ENCODE results near the gene QPCTL. TPM values are rescaled to one million over a fixed set of nuclear protein-coding genes. Genes with fewer than 3 reads are reported as not detected.

Gene QPCTL
- total and polyA plus RNA-seq, 2 of the 13 experiments (the other 11 are each of a cell fraction or from before 2014, with no cell fraction given), result 16.0 to 19.1 TPM

DNA sequence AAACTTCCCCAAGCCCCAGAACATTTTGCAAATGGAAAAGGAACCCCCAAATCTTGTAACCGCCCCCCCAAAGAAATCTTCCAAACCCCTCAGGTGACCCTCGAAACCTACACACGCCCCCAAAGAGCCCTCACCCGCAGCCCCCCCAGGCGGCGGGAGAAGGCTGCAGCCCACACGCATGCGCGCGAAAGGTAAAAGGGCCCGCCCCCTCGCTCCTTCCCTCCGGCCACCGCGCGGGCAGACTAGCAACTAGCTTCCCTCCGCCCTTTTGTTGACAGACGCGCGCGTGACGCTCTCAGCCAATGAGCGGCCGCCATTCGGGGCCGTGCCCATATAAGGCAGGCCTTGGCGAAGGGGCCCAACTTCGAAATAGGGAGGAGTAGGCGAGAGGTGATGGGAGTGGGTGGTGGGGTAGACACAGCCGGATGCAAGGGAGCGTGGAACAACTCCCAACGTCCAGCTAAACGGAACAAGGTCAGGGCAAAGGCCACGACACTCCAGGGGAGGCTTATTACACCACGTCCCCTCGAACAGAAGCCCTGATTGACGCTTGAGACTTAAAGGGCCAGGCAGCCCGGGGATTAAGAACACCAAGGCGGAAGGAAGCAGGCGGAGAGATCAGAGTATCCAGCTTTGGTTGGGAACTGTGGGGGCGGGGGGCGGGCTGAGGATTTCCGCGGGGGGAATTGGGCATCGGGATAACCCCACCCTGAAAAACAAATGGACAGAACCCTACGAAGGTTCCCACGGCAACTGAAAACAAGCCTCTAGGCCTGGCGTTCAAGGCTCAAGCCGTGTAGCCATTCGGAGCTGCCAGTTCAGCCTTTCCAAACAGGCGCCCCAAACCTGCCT lies 24.9 kb downstream of the QPCTL start (continued):
- TF ChIP-seq, protein P1, sequence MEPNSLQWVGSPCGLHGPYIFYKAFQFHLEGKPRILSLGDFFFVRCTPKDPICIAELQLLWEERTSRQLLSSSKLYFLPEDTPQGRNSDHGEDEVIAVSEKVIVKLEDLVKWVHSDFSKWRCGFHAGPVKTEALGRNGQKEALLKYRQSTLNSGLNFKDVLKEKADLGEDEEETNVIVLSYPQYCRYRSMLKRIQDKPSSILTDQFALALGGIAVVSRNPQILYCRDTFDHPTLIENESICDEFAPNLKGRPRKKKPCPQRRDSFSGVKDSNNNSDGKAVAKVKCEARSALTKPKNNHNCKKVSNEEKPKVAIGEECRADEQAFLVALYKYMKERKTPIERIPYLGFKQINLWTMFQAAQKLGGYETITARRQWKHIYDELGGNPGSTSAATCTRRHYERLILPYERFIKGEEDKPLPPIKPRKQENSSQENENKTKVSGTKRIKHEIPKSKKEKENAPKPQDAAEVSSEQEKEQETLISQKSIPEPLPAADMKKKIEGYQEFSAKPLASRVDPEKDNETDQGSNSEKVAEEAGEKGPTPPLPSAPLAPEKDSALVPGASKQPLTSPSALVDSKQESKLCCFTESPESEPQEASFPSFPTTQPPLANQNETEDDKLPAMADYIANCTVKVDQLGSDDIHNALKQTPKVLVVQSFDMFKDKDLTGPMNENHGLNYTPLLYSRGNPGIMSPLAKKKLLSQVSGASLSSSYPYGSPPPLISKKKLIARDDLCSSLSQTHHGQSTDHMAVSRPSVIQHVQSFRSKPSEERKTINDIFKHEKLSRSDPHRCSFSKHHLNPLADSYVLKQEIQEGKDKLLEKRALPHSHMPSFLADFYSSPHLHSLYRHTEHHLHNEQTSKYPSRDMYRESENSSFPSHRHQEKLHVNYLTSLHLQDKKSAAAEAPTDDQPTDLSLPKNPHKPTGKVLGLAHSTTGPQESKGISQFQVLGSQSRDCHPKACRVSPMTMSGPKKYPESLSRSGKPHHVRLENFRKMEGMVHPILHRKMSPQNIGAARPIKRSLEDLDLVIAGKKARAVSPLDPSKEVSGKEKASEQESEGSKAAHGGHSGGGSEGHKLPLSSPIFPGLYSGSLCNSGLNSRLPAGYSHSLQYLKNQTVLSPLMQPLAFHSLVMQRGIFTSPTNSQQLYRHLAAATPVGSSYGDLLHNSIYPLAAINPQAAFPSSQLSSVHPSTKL (CRISPR knock-in tag; IDR thresholded peaks at IDR 0.05), result peak; percentile 62
- TF ChIP-seq ZFP36 (IDR thresholded peaks at IDR 0.05; ENCODE audit: borderline replicate concordance, low read depth, low read length, partially characterized antibody), result peak; percentile 96
- TF ChIP-seq ZNF382 (CRISPR knock-in tag; IDR thresholded peaks at IDR 0.05; ENCODE audit: borderline replicate concordance), result no peak
- TF ChIP-seq, protein P2, sequence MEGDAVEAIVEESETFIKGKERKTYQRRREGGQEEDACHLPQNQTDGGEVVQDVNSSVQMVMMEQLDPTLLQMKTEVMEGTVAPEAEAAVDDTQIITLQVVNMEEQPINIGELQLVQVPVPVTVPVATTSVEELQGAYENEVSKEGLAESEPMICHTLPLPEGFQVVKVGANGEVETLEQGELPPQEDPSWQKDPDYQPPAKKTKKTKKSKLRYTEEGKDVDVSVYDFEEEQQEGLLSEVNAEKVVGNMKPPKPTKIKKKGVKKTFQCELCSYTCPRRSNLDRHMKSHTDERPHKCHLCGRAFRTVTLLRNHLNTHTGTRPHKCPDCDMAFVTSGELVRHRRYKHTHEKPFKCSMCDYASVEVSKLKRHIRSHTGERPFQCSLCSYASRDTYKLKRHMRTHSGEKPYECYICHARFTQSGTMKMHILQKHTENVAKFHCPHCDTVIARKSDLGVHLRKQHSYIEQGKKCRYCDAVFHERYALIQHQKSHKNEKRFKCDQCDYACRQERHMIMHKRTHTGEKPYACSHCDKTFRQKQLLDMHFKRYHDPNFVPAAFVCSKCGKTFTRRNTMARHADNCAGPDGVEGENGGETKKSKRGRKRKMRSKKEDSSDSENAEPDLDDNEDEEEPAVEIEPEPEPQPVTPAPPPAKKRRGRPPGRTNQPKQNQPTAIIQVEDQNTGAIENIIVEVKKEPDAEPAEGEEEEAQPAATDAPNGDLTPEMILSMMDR (CRISPR knock-in tag; IDR thresholded peaks at IDR 0.05), result peak; percentile 37
- peak; percentile 92 for TF ChIP-seq KDM2A (CRISPR knock-in tag; IDR thresholded peaks at IDR 0.05; ENCODE audit: borderline replicate concordance, low read depth)
- peak; percentile 95 for TF ChIP-seq RFXAP (CRISPR knock-in tag; IDR thresholded peaks at IDR 0.05; ENCODE audit: borderline replicate concordance)
- TF ChIP-seq ZNF768 (CRISPR knock-in tag; IDR thresholded peaks at IDR 0.05), result no peak
- TF ChIP-seq REL (CRISPR knock-in tag; conservative IDR thresholded peaks at IDR 0.05), result no peak
- TF ChIP-seq ZNF124 (CRISPR knock-in tag; IDR thresholded peaks at IDR 0.05), result 0 out of 2 replicates have a peak, but pooled peaks have one; percentile 21
- TF ChIP-seq HDAC1 (CRISPR knock-in tag; IDR thresholded peaks at IDR 0.05), result peak; percentile 72
- TF ChIP-seq ZC3H4 (CRISPR knock-in tag; IDR thresholded peaks at IDR 0.05; ENCODE audit: borderline replicate concordance), result no peak
- TF ChIP-seq, protein P3, sequence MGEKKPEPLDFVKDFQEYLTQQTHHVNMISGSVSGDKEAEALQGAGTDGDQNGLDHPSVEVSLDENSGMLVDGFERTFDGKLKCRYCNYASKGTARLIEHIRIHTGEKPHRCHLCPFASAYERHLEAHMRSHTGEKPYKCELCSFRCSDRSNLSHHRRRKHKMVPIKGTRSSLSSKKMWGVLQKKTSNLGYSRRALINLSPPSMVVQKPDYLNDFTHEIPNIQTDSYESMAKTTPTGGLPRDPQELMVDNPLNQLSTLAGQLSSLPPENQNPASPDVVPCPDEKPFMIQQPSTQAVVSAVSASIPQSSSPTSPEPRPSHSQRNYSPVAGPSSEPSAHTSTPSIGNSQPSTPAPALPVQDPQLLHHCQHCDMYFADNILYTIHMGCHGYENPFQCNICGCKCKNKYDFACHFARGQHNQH (CRISPR knock-in tag; IDR thresholded peaks at IDR 0.05), result peak; percentile 65; the same call in 1 of the 2 replicates
- no peak for TF ChIP-seq ZNF724P (CRISPR knock-in tag; IDR thresholded peaks at IDR 0.05; ENCODE audit: borderline replicate concordance)
- TF ChIP-seq, protein P4, sequence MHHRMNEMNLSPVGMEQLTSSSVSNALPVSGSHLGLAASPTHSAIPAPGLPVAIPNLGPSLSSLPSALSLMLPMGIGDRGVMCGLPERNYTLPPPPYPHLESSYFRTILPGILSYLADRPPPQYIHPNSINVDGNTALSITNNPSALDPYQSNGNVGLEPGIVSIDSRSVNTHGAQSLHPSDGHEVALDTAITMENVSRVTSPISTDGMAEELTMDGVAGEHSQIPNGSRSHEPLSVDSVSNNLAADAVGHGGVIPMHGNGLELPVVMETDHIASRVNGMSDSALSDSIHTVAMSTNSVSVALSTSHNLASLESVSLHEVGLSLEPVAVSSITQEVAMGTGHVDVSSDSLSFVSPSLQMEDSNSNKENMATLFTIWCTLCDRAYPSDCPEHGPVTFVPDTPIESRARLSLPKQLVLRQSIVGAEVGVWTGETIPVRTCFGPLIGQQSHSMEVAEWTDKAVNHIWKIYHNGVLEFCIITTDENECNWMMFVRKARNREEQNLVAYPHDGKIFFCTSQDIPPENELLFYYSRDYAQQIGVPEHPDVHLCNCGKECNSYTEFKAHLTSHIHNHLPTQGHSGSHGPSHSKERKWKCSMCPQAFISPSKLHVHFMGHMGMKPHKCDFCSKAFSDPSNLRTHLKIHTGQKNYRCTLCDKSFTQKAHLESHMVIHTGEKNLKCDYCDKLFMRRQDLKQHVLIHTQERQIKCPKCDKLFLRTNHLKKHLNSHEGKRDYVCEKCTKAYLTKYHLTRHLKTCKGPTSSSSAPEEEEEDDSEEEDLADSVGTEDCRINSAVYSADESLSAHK (CRISPR knock-in tag; IDR thresholded peaks at IDR 0.05; ENCODE audit: borderline replicate concordance), result no peak
- no peak for TF ChIP-seq IKZF4 (CRISPR knock-in tag; IDR thresholded peaks at IDR 0.05; ENCODE audit: borderline replicate concordance, low read depth, not compliant biosample characterization)
- TF ChIP-seq DMAP1 (CRISPR knock-in tag; IDR thresholded peaks at IDR 0.05), result peak; percentile 64; the same call in 1 of the 2 replicates
- TF ChIP-seq FOXM1 (CRISPR knock-in tag; IDR thresholded peaks at IDR 0.05), result no peak
- peak; percentile 90 for TF ChIP-seq HOXA3 (CRISPR knock-in tag; IDR thresholded peaks at IDR 0.05)
- TF ChIP-seq, protein P5, sequence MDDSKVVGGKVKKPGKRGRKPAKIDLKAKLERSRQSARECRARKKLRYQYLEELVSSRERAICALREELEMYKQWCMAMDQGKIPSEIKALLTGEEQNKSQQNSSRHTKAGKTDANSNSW (CRISPR knock-in tag; IDR thresholded peaks at IDR 0.05; ENCODE audit: borderline replicate concordance), result no peak
- peak; percentile 92 for TF ChIP-seq THAP11 (CRISPR knock-in tag; IDR thresholded peaks at IDR 0.05)
